Activated CD8-positive, alpha-beta memory T cell treated with anti-CD3 and anti-CD28 coated beads, Interleukin-2, amount 50 U/mL, for 4 hours (primary cell): ENCODE measurements around the gene POLR3GL.

Experiments
- DNase-seq: peaks from one replicate; pipeline ENCODE4 v3.0.0-alpha.2; 2020

The POLR3GL gene

GRCh38 chr1:145977016-145977415 lies 12.5 kb downstream of the POLR3GL start:
- DNase-seq, result no peak

- peak; percentile 74 for DNase-seq
These were observed 13.3 kb downstream of the POLR3GL start for GRCh38 chr1:145977486-145978470.

- DNase-seq, result no peak
These were observed 14.0 kb downstream of the POLR3GL start for GRCh38 chr1:145978471-145978853.

GRCh38 chr1:145978854-145979745 lies 14.6 kb downstream of the POLR3GL start:
- peak; percentile 72 for DNase-seq

- no peak for DNase-seq
These were observed 15.4 kb downstream of the POLR3GL start for GRCh38 chr1:145979746-145980456.

GRCh38 chr1:145980457-145980994 lies 16.0 kb downstream of the POLR3GL start:
- no peak for DNase-seq

- no peak for DNase-seq
These were observed 17.7 kb downstream of the POLR3GL start for GRCh38 chr1:145982010-145982723.

- DNase-seq, result no peak
These were observed 18.8 kb downstream of the POLR3GL start for GRCh38 chr1:145983206-145983675.

GRCh38 chr1:145983960-145984830 lies 19.7 kb downstream of the POLR3GL start:
- no peak for DNase-seq

- no peak for DNase-seq
These were observed 20.6 kb downstream of the POLR3GL start for GRCh38 chr1:145985129-145985501.

- no peak for DNase-seq
These were observed 21.3 kb downstream of the POLR3GL start for GRCh38 chr1:145985502-145986439.

GRCh38 chr1:145986551-145986950 lies 22.1 kb downstream of the POLR3GL start:
- no peak for DNase-seq

- no peak for DNase-seq
These were observed 23.4 kb downstream of the POLR3GL start for GRCh38 chr1:145987926-145988325.

- no peak for DNase-seq
These were observed 24.3 kb downstream of the POLR3GL start for GRCh38 chr1:145988773-145989172.

GRCh38 chr1:145990249-145990855 lies 25.9 kb downstream of the POLR3GL start:
- DNase-seq, result no peak

- DNase-seq, result no peak
These were observed 27.4 kb downstream of the POLR3GL start for GRCh38 chr1:145991735-145992412.

- no peak for DNase-seq
These were observed 28.0 kb downstream of the POLR3GL start for GRCh38 chr1:145992502-145992936.

- DNase-seq, result no peak
These were observed 28.6 kb downstream of the POLR3GL start for GRCh38 chr1:145992958-145993617.
